ENCODE measurements around the gene DHX8.

The DHX8 gene

DNA sequence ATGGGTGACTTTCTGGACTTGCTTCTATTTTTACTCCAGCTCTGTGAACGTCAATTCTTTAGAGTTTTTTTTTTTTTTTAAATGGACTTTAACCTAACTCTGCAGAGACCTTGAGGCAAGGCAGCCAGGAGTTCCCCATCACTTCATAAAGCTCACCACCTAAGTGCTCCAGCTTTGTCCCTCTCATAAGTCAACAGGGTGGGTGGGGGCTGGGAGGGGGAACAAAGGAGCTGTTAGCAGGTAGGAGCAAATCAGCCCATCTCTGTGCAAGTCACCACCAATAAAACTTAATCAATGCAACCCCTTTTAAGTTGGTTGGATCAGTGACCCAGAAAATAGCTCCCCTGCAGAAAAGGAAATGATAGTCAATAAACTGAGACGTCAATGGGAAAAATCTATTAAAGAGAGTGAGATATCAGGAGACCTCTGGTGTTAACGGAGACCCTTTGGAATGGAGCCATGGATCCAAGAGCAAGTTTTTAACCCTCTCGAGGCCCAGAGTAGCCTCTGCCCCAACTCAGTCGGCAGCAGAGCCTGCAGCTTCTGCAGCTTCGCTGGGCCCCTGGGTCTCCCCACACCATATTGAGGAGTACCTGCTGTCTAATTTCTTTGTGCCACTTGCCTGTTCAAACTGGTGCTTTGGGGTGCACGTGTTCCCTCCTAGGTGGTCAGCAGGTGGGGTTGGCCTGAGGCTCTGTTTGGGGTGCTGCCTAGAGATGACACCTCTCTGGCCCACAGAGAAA is 90.0 kb downstream of the DHX8 start:
- peaks cover 6% of the 10 kb centered on the region for H3K4me1 ChIP-seq (ENCODE audit: control insufficient read depth, low read length)
- no peaks in the 10 kb centered on the region for H3K9me3 ChIP-seq (ENCODE audit: control insufficient read depth, insufficient read depth, low read length)
- H3K9me2 ChIP-seq (replicated peaks; ENCODE audit: control insufficient read depth, low read length) = no peaks in the 10 kb centered on the region
- no peaks in the 10 kb centered on the region for H4K20me1 ChIP-seq (ENCODE audit: control insufficient read depth, insufficient read depth, low read depth, low read length)
- peaks cover 4% of the 10 kb centered on the region for H3K27me3 ChIP-seq (ENCODE audit: control insufficient read depth, low read length)
- TF ChIP-seq, protein P1, sequence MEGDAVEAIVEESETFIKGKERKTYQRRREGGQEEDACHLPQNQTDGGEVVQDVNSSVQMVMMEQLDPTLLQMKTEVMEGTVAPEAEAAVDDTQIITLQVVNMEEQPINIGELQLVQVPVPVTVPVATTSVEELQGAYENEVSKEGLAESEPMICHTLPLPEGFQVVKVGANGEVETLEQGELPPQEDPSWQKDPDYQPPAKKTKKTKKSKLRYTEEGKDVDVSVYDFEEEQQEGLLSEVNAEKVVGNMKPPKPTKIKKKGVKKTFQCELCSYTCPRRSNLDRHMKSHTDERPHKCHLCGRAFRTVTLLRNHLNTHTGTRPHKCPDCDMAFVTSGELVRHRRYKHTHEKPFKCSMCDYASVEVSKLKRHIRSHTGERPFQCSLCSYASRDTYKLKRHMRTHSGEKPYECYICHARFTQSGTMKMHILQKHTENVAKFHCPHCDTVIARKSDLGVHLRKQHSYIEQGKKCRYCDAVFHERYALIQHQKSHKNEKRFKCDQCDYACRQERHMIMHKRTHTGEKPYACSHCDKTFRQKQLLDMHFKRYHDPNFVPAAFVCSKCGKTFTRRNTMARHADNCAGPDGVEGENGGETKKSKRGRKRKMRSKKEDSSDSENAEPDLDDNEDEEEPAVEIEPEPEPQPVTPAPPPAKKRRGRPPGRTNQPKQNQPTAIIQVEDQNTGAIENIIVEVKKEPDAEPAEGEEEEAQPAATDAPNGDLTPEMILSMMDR (IDR thresholded peaks at IDR 0.05; ENCODE audit: low read depth, low read length, poor library complexity, severe bottlenecking) = no peak
- TF ChIP-seq EZH2phosphoT487 (IDR thresholded peaks at IDR 0.05; ENCODE audit: borderline replicate concordance, low read length) = no peak
- no peaks in the 10 kb centered on the region for H3K79me2 ChIP-seq (ENCODE audit: control insufficient read depth, low read length)
- no peak overlapping the region for H3K4me2 ChIP-seq (ENCODE audit: low read length)
- H3K4me3 ChIP-seq (ENCODE audit: low read length) = no peak overlapping the region
- no peaks in the 10 kb centered on the region for H3F3A ChIP-seq (ENCODE audit: control insufficient read depth, insufficient read depth)
- H3K27ac ChIP-seq (ENCODE audit: low read depth, low read length) = no peak overlapping the region
- no peaks in the 10 kb centered on the region for H3K36me3 ChIP-seq (ENCODE audit: control insufficient read depth, low read length)

- H3K4me3 ChIP-seq (ENCODE audit: low read length) = no peak overlapping the region
- H3K9me3 ChIP-seq (ENCODE audit: control insufficient read depth, insufficient read depth, low read length) = no peaks in the 10 kb centered on the region
- TF ChIP-seq EZH2phosphoT487 (IDR thresholded peaks at IDR 0.05; ENCODE audit: borderline replicate concordance, low read length) = no peak
- TF ChIP-seq, protein P1 (IDR thresholded peaks at IDR 0.05; ENCODE audit: low read depth, low read length, poor library complexity, severe bottlenecking) = no peak
- H3K4me2 ChIP-seq (ENCODE audit: low read length) = no peak overlapping the region
- H4K20me1 ChIP-seq (ENCODE audit: control insufficient read depth, insufficient read depth, low read depth, low read length) = no peaks in the 10 kb centered on the region
- H3K27ac ChIP-seq (ENCODE audit: low read depth, low read length) = no peak overlapping the region
- H3K9me2 ChIP-seq (replicated peaks; ENCODE audit: control insufficient read depth, low read length) = no peaks in the 10 kb centered on the region
- H3K4me1 ChIP-seq (ENCODE audit: control insufficient read depth, low read length) = peaks cover 10% of the 10 kb centered on the region
- no peaks in the 10 kb centered on the region for H3F3A ChIP-seq (ENCODE audit: control insufficient read depth, insufficient read depth)
- H3K79me2 ChIP-seq (ENCODE audit: control insufficient read depth, low read length) = no peaks in the 10 kb centered on the region
- peaks cover 10% of the 10 kb centered on the region for H3K27me3 ChIP-seq (ENCODE audit: control insufficient read depth, low read length)
- H3K36me3 ChIP-seq (ENCODE audit: control insufficient read depth, low read length) = no peaks in the 10 kb centered on the region
Measured at GRCh38 chr17:43574348-43574747, 90.6 kb downstream of the DHX8 start.

DNA sequence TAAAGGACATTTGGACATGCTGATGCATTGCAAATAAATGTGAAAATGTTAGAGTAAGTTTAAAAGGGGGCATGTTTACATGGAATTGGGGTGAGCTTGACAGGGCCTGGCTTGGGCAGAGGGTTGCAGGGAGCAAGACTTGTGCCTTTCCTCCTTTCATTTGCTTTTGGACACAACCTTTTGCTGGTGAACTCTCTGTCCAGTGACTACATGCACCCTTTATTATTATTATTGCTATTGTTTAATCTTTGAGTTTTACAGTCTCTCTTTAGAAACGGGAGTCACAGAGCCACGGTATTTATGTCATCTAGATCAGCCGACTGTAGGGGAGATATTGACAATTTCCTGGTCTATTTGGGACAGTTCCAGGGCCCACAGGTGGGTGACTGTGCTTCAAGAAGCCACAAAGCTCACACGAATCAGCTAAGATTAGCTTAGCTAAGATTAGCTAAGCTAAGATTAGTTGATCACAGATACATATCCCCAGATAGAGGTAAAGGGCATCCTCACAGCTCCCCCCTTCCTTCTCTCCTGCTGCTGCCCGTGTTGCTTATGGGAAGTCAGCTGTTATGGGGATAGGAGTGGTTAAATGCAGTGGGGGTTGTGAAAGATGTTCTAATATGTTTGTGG is 91.2 kb downstream of the DHX8 start:
- Histone ChIP-seq H3K9me2 (replicated peaks; ENCODE audit: control insufficient read depth, low read length) (no peaks in the 10 kb centered on the region), H3K4me2 (ENCODE audit: low read length) (no peak overlapping the region), H3K27ac (ENCODE audit: low read depth, low read length) (no peak overlapping the region), H3K79me2 (ENCODE audit: control insufficient read depth, low read length) (no peaks in the 10 kb centered on the region), H4K20me1 (ENCODE audit: control insufficient read depth, insufficient read depth, low read depth, low read length) (no peaks in the 10 kb centered on the region), H3K27me3 (ENCODE audit: control insufficient read depth, low read length) (peaks cover 12% of the 10 kb centered on the region), H3K4me3 (ENCODE audit: low read length) (no peak overlapping the region), H3F3A (ENCODE audit: control insufficient read depth, insufficient read depth) (no peaks in the 10 kb centered on the region), H3K4me1 (ENCODE audit: control insufficient read depth, low read length) (peaks cover 10% of the 10 kb centered on the region), H3K9me3 (ENCODE audit: control insufficient read depth, insufficient read depth, low read length) (no peaks in the 10 kb centered on the region), H3K36me3 (ENCODE audit: control insufficient read depth, low read length) (no peaks in the 10 kb centered on the region)
- TF ChIP-seq, protein P1 (IDR thresholded peaks at IDR 0.05; ENCODE audit: low read depth, low read length, poor library complexity, severe bottlenecking) = no peak
- TF ChIP-seq EZH2phosphoT487 (IDR thresholded peaks at IDR 0.05; ENCODE audit: borderline replicate concordance, low read length) = no peak
